IPS-15b (cell line): ENCODE results near the gene ST3GAL4.
"Not testable (repeated sequence)": the region's sequence is repeated elsewhere in the genome, so short reads cannot be mapped to it uniquely, and the experiment has no call there.

Experiments
- H3K27me3 ChIP-seq: one replicate; pipeline ENCODE4 v1.6.1; 2013; ENCODE audit warnings: low read length; ENCODE audit not compliant: control insufficient read depth, insufficient read depth
- H3K36me3 ChIP-seq: one replicate; pipeline ENCODE4 v1.6.1; 2013; ENCODE audit warnings: low read length; ENCODE audit not compliant: control insufficient read depth, insufficient read depth
- H3K4me1 ChIP-seq: one replicate; pipeline ENCODE4 v1.6.1; 2013; ENCODE audit warnings: mild to moderate bottlenecking, low read length; ENCODE audit not compliant: control insufficient read depth, insufficient read depth
- H3K4me3 ChIP-seq: one replicate; pipeline ENCODE4 v1.5.1; 2013; ENCODE audit warnings: low read depth, low read length
- H3K9ac ChIP-seq: one replicate; pipeline ENCODE4 v1.6.1; 2013; ENCODE audit warnings: low read depth, mild to moderate bottlenecking, low read length
- H3K9me3 ChIP-seq: one replicate; pipeline ENCODE4 v1.6.1; 2013; ENCODE audit warnings: mild to moderate bottlenecking, low read length; ENCODE audit not compliant: control insufficient read depth, insufficient read depth

Gene ST3GAL4

GRCh38 chr11:126390272-126390867 is 34.9 kb downstream of the ST3GAL4 start:
- H3K4me3 ChIP-seq = no peak overlapping the region
- H3K27me3 ChIP-seq = no peaks in the 10 kb centered on the region
- H3K4me1 ChIP-seq = peaks cover 3% of the 10 kb centered on the region
- H3K36me3 ChIP-seq = no peaks in the 10 kb centered on the region
- no peaks in the 10 kb centered on the region for H3K9me3 ChIP-seq
- no peak overlapping the region for H3K9ac ChIP-seq

- Histone ChIP-seq H3K4me1 (peaks cover 3% of the 10 kb centered on the region), H3K36me3 (no peaks in the 10 kb centered on the region), H3K27me3 (no peaks in the 10 kb centered on the region), H3K9me3 (no peaks in the 10 kb centered on the region), H3K4me3 (no peak overlapping the region), H3K9ac (no peak overlapping the region)
Observed at GRCh38 chr11:126391286-126391954, 35.9 kb downstream of the ST3GAL4 start.

- no peaks in the 10 kb centered on the region for H3K36me3 ChIP-seq
- H3K9ac ChIP-seq = peak overlapping the region; percentile 3
- no peak overlapping the region for H3K4me3 ChIP-seq
- no peaks in the 10 kb centered on the region for H3K27me3 ChIP-seq
- H3K9me3 ChIP-seq = no peaks in the 10 kb centered on the region
- H3K4me1 ChIP-seq = peaks cover 3% of the 10 kb centered on the region
Observed at GRCh38 chr11:126391970-126392632, 36.6 kb downstream of the ST3GAL4 start.

GRCh38 chr11:126392633-126393013 is 37.1 kb downstream of the ST3GAL4 start:
- H3K9me3 ChIP-seq = no peaks in the 10 kb centered on the region
- no peaks in the 10 kb centered on the region for H3K36me3 ChIP-seq
- no peak overlapping the region for H3K4me3 ChIP-seq
- peaks cover 3% of the 10 kb centered on the region for H3K4me1 ChIP-seq
- no peaks in the 10 kb centered on the region for H3K27me3 ChIP-seq
- H3K9ac ChIP-seq = no peak overlapping the region

- H3K27me3 ChIP-seq = no peaks in the 10 kb centered on the region
- H3K9me3 ChIP-seq = no peaks in the 10 kb centered on the region
- peaks cover 3% of the 10 kb centered on the region for H3K4me1 ChIP-seq
- H3K9ac ChIP-seq = no peak overlapping the region
- H3K36me3 ChIP-seq = no peaks in the 10 kb centered on the region
- H3K4me3 ChIP-seq = no peak overlapping the region
Observed at GRCh38 chr11:126393143-126393542, 37.7 kb downstream of the ST3GAL4 start.

GRCh38 chr11:126394036-126394435 is 38.5 kb downstream of the ST3GAL4 start:
- Histone ChIP-seq H3K27me3 (no peaks in the 10 kb centered on the region), H3K9me3 (no peaks in the 10 kb centered on the region), H3K9ac (no peak overlapping the region), H3K4me3 (no peak overlapping the region), H3K36me3 (no peaks in the 10 kb centered on the region), H3K4me1 (peaks cover 3% of the 10 kb centered on the region)

GRCh38 chr11:126394634-126395072 is 39.2 kb downstream of the ST3GAL4 start:
- H3K27me3 ChIP-seq, H3K9me3 ChIP-seq, H3K36me3 ChIP-seq, H3K9ac ChIP-seq, H3K4me3 ChIP-seq, H3K4me1 ChIP-seq: not testable (repeated sequence)

GRCh38 chr11:126395784-126396183 is 40.3 kb downstream of the ST3GAL4 start:
- not testable (repeated sequence) for H3K36me3 ChIP-seq, H3K9me3 ChIP-seq, H3K9ac ChIP-seq, H3K27me3 ChIP-seq, H3K4me3 ChIP-seq, H3K4me1 ChIP-seq

GRCh38 chr11:126396266-126396665 is 40.8 kb downstream of the ST3GAL4 start:
- H3K4me1 ChIP-seq, H3K4me3 ChIP-seq, H3K9ac ChIP-seq, H3K27me3 ChIP-seq, H3K36me3 ChIP-seq, H3K9me3 ChIP-seq: not testable (repeated sequence)

- Histone ChIP-seq H3K4me1 (peaks cover 3% of the 10 kb centered on the region), H3K27me3 (no peaks in the 10 kb centered on the region), H3K9me3 (no peaks in the 10 kb centered on the region), H3K9ac (no peak overlapping the region), H3K36me3 (no peaks in the 10 kb centered on the region), H3K4me3 (no peak overlapping the region)
Observed at GRCh38 chr11:126396965-126397364, 41.5 kb downstream of the ST3GAL4 start.

- no peak overlapping the region for H3K4me3 ChIP-seq
- H3K27me3 ChIP-seq = no peaks in the 10 kb centered on the region
- no peak overlapping the region for H3K9ac ChIP-seq
- no peaks in the 10 kb centered on the region for H3K9me3 ChIP-seq
- peaks cover 8% of the 10 kb centered on the region for H3K4me1 ChIP-seq
- no peaks in the 10 kb centered on the region for H3K36me3 ChIP-seq
Observed at GRCh38 chr11:126398296-126398695, 42.8 kb downstream of the ST3GAL4 start.

GRCh38 chr11:126398721-126399120 is 43.2 kb downstream of the ST3GAL4 start:
- H3K4me3 ChIP-seq = no peak overlapping the region
- no peaks in the 10 kb centered on the region for H3K9me3 ChIP-seq
- no peaks in the 10 kb centered on the region for H3K36me3 ChIP-seq
- no peak overlapping the region for H3K9ac ChIP-seq
- peaks cover 11% of the 10 kb centered on the region for H3K4me1 ChIP-seq
- no peaks in the 10 kb centered on the region for H3K27me3 ChIP-seq
